Subcutaneous adipose tissue (tissue), 4 donors: Measurements from ENCODE around the gene MAP10. TPM values are rescaled to one million over a fixed set of nuclear protein-coding genes. Genes with fewer than 3 reads are reported as not detected.

Experiments used
- CTCF ChIP-seq: fragments of 450-650 bp; IDR thresholded peaks from one replicate; pipeline ENCODE4 v1.5.1; 2016; ENCODE audit warnings: low read depth, mild to moderate bottlenecking, control low read depth, antibody characterized with exemption, moderate library complexity
- total RNA-seq, 4 donors: library from RNA; depleted of rRNA; stranded (reverse); fragments of >200 nt; gene quantifications; one replicate each; pipeline ENCODE4 v1.1.0, GENCODE V29; 2016

Gene MAP10
- total RNA-seq, 4 donors from 2014 or later, result 0.49 to 2.0 (median 1.9) TPM

- TF ChIP-seq CTCF, result no peak
Measured at GRCh38 chr1:232822530-232822929, 17.3 kb downstream of the MAP10 start.

- no peak for TF ChIP-seq CTCF
Measured at GRCh38 chr1:232826318-232826717, 21.1 kb downstream of the MAP10 start.

- TF ChIP-seq CTCF, result no peak
Measured at GRCh38 chr1:232830661-232831060, 25.4 kb downstream of the MAP10 start.

- TF ChIP-seq CTCF, result no peak
Measured at GRCh38 chr1:232831895-232832294, 26.7 kb downstream of the MAP10 start.

GRCh38 chr1:232834066-232834465 is 28.9 kb downstream of the MAP10 start:
- no peak for TF ChIP-seq CTCF

- no peak for TF ChIP-seq CTCF
Measured at GRCh38 chr1:232835166-232835565, 29.9 kb downstream of the MAP10 start.

- TF ChIP-seq CTCF, result no peak
Measured at GRCh38 chr1:232837087-232837486, 31.9 kb downstream of the MAP10 start.
